ENCODE data around the gene LRRC46.

Gene LRRC46

GRCh38 chr17:47810200-47810821 is 21.2 kb upstream of the LRRC46 start:
- Histone ChIP-seq H3K4me1 (ENCODE audit: low read length) (no peaks in the 10 kb centered on the region), H3K9me3 (replicated peaks; ENCODE audit: insufficient read depth, low read length) (no peaks in the 10 kb centered on the region), H4K20me1 (ENCODE audit: insufficient read depth, low read length) (no peaks in the 10 kb centered on the region), H3K27ac (ENCODE audit: low read length) (no peak overlapping the region), H3K4me2 (ENCODE audit: low read depth, low read length) (no peak overlapping the region), H3K4me3 (ENCODE audit: low read length) (no peak overlapping the region), H3K9ac (ENCODE audit: low read length) (no peak overlapping the region), H3K36me3 (replicated peaks; ENCODE audit: insufficient read depth, low read length) (no peaks in the 10 kb centered on the region), H3F3A (ENCODE audit: insufficient read depth, low read length) (no peaks in the 10 kb centered on the region), H3K79me2 (ENCODE audit: low read length) (no peaks in the 10 kb centered on the region), H3K27me3 (replicated peaks; ENCODE audit: insufficient read depth, low read length) (no peaks in the 10 kb centered on the region), H2AFZ (ENCODE audit: low read length) (no peak overlapping the region), H3K9me2 (replicated peaks; ENCODE audit: insufficient read depth, low read length) (no peaks in the 10 kb centered on the region)
- DNase-seq: no peak
- no peak for TF ChIP-seq EZH2phosphoT487 (IDR thresholded peaks at IDR 0.05; ENCODE audit: low read length)
- no peak for TF ChIP-seq EZH2 (optimal IDR thresholded peaks at IDR 0.05; ENCODE audit: low read depth, low read length)
- TF ChIP-seq CTCF (IDR thresholded peaks at IDR 0.05; ENCODE audit: low read length): no peak

- no peak overlapping the region for H3K4me2 ChIP-seq (ENCODE audit: low read depth, low read length)
Observed at GRCh38 chr17:47810901-47811635, 20.4 kb upstream of the LRRC46 start.

GRCh38 chr17:47811709-47812108 is 19.8 kb upstream of the LRRC46 start:
- no peaks in the 10 kb centered on the region for H3K27me3 ChIP-seq (replicated peaks; ENCODE audit: insufficient read depth, low read length)
- no peaks in the 10 kb centered on the region for H4K20me1 ChIP-seq (ENCODE audit: insufficient read depth, low read length)
- no peaks in the 10 kb centered on the region for H3K36me3 ChIP-seq (replicated peaks; ENCODE audit: insufficient read depth, low read length)

More at GRCh38 chr17:47810901-47811635, 20.4 kb upstream of the LRRC46 start:
- no peaks in the 10 kb centered on the region for H4K20me1 ChIP-seq (ENCODE audit: insufficient read depth, low read length)
- H3K9me3 ChIP-seq (replicated peaks; ENCODE audit: insufficient read depth, low read length): no peaks in the 10 kb centered on the region
- no peak for TF ChIP-seq CTCF (IDR thresholded peaks at IDR 0.05; ENCODE audit: low read length)
- no peak for TF ChIP-seq EZH2 (optimal IDR thresholded peaks at IDR 0.05; ENCODE audit: low read depth, low read length)
- no peaks in the 10 kb centered on the region for H3K4me1 ChIP-seq (ENCODE audit: low read length)
- no peaks in the 10 kb centered on the region for H3K27me3 ChIP-seq (replicated peaks; ENCODE audit: insufficient read depth, low read length)
- H3K79me2 ChIP-seq (ENCODE audit: low read length): no peaks in the 10 kb centered on the region
- no peaks in the 10 kb centered on the region for H3F3A ChIP-seq (ENCODE audit: insufficient read depth, low read length)
- no peaks in the 10 kb centered on the region for H3K36me3 ChIP-seq (replicated peaks; ENCODE audit: insufficient read depth, low read length)
- no peak for DNase-seq
- no peak overlapping the region for H3K9ac ChIP-seq (ENCODE audit: low read length)
- H3K9me2 ChIP-seq (replicated peaks; ENCODE audit: insufficient read depth, low read length): no peaks in the 10 kb centered on the region
- H2AFZ ChIP-seq (ENCODE audit: low read length): no peak overlapping the region
- H3K4me3 ChIP-seq (ENCODE audit: low read length): no peak overlapping the region
- H3K27ac ChIP-seq (ENCODE audit: low read length): no peak overlapping the region

More at GRCh38 chr17:47811709-47812108, 19.8 kb upstream of the LRRC46 start:
- Histone ChIP-seq H3K27ac (ENCODE audit: low read length) (no peak overlapping the region), H3K79me2 (ENCODE audit: low read length) (no peaks in the 10 kb centered on the region), H3F3A (ENCODE audit: insufficient read depth, low read length) (no peaks in the 10 kb centered on the region), H3K9me2 (replicated peaks; ENCODE audit: insufficient read depth, low read length) (no peaks in the 10 kb centered on the region), H3K4me3 (ENCODE audit: low read length) (no peak overlapping the region), H3K4me1 (ENCODE audit: low read length) (no peaks in the 10 kb centered on the region), H2AFZ (ENCODE audit: low read length) (no peak overlapping the region), H3K4me2 (ENCODE audit: low read depth, low read length) (no peak overlapping the region), H3K9me3 (replicated peaks; ENCODE audit: insufficient read depth, low read length) (no peaks in the 10 kb centered on the region), H3K9ac (ENCODE audit: low read length) (no peak overlapping the region)
- no peak for DNase-seq
- TF ChIP-seq EZH2 (optimal IDR thresholded peaks at IDR 0.05; ENCODE audit: low read depth, low read length) (no peak), EZH2phosphoT487 (IDR thresholded peaks at IDR 0.05; ENCODE audit: low read length) (no peak), CTCF (IDR thresholded peaks at IDR 0.05; ENCODE audit: low read length) (no peak)

All from MM.1S (cell line).